Karpas-422 (cell line): ENCODE measurements around the gene FAM241A. TPM values are rescaled to one million over a fixed set of nuclear protein-coding genes. Genes with fewer than 3 reads are reported as not detected.

ENCODE experiments used
- DNase-seq: peaks from one replicate; pipeline ENCODE4 v3.0.0-alpha.2; 2015
- H2AFZ ChIP-seq: fragments of 200-600 bp; sonication (generic); 2 replicates; pipeline ENCODE4 v1.6.1; 2014; ENCODE audit warnings: antibody characterized with exemption, low read length, mixed read lengths
- H3K27ac ChIP-seq: fragments of 200-600 bp; sonication (generic); 2 replicates; pipeline ENCODE4 v1.5.1; 2014; ENCODE audit warnings: mild to moderate bottlenecking, low read length, moderate library complexity
- H3K27me3 ChIP-seq: fragments of 200-600 bp; sonication (generic); 2 replicates; pipeline ENCODE4 v1.6.1; 2014; ENCODE audit warnings: low read length, mixed read lengths
- H3K36me3 ChIP-seq: fragments of 200-600 bp; sonication (generic); 2 replicates; pipeline ENCODE4 v1.6.1; 2014; ENCODE audit warnings: low read length, mixed read lengths; ENCODE audit not compliant: insufficient read depth
- H3K4me1 ChIP-seq: fragments of 200-600 bp; sonication (generic); 2 replicates; pipeline ENCODE4 v1.6.1; 2014; ENCODE audit warnings: mild to moderate bottlenecking, low read length, mixed read lengths
- H3K4me2 ChIP-seq: fragments of 200-600 bp; sonication (generic); 2 replicates; pipeline ENCODE4 v1.6.1; 2014; ENCODE audit warnings: low read length, low read depth, mild to moderate bottlenecking; ENCODE audit not compliant: poor library complexity, severe bottlenecking
- H3K4me3 ChIP-seq: fragments of 200-600 bp; sonication (generic); 2 replicates; pipeline ENCODE4 v1.5.1; 2014; ENCODE audit warnings: mild to moderate bottlenecking, antibody characterized with exemption, low read length, mixed read lengths
- H3K79me2 ChIP-seq: fragments of 200-600 bp; sonication (generic); 2 replicates; pipeline ENCODE4 v1.6.1; 2014; ENCODE audit warnings: mild to moderate bottlenecking, low read length, mixed read lengths
- H3K9ac ChIP-seq: fragments of 200-600 bp; sonication (generic); 2 replicates; pipeline ENCODE4 v1.6.0; 2014; ENCODE audit warnings: low read length
- H3K9me2 ChIP-seq: fragments of 200-600 bp; sonication (generic), shearing (Covaris generic); replicated peaks from 2 replicates; pipeline ENCODE4 v1.6.0; 2014; ENCODE audit warnings: mild to moderate bottlenecking, low read length, moderate library complexity; ENCODE audit not compliant: insufficient read depth
- H3K9me3 ChIP-seq: fragments of 300-700, 200-600 bp; sonication (generic); 2 replicates; pipeline ENCODE4 v1.6.1; 2014; ENCODE audit warnings: low read length, mixed read lengths
- H4K20me1 ChIP-seq: fragments of 200-600 bp; sonication (generic); 2 replicates; pipeline ENCODE4 v1.6.1; 2014; ENCODE audit warnings: mild to moderate bottlenecking, antibody characterized with exemption, low read length, low read depth; ENCODE audit not compliant: insufficient read depth
- total RNA-seq: library from RNA; depleted of rRNA; stranded (reverse); fragments of >200 nt; shearing (Covaris generic); gene quantifications from 2 replicates; pipeline ENCODE4 v1.2.3, GENCODE V29; 2014; ENCODE audit warnings: low replicate concordance; rRNA removed

The FAM241A gene
- total RNA-seq, 1 experiment from 2014 or later = 0.60 TPM

- Histone ChIP-seq H3K27ac (no peak overlapping the region), H3K9me2 (no peaks in the 10 kb centered on the region), H3K4me3 (no peak overlapping the region), H3K27me3 (no peaks in the 10 kb centered on the region), H3K9ac (no peak overlapping the region), H3K79me2 (peaks cover 99% of the 10 kb centered on the region), H3K4me1 (peaks cover 27% of the 10 kb centered on the region), H3K9me3 (no peaks in the 10 kb centered on the region), H3K36me3 (no peaks in the 10 kb centered on the region), H3K4me2 (no peak overlapping the region), H4K20me1 (no peaks in the 10 kb centered on the region), H2AFZ (no peak overlapping the region)
- DNase-seq = no peak
Observed at GRCh38 chr4:112238833-112239232, 93.6 kb downstream of the FAM241A start.

Other genes with a start within 250 kb of the FAM241A start
- gene AP1AR, start 86.3 kb downstream of the FAM241A start, total RNA-seq = 29.7 and 34.5 TPM in 2 replicates
- 52.4 and 61.0 TPM in 2 replicates for gene TIFA, start 140.4 kb downstream of the FAM241A start, total RNA-seq
- gene ALPK1, start 151.9 kb downstream of the FAM241A start, total RNA-seq = 17.0 and 32.4 TPM in 2 replicates